SIG-M5 treated with dmso at 0.1 percent for 504 hours (cell line): Measurements from ENCODE around the gene RGPD4.
"Not testable (repeated sequence)": the region's sequence is repeated elsewhere in the genome, so short reads cannot be mapped to it uniquely, and the experiment has no call there.

Experiments
- DNase-seq: peaks from one replicate; lab custom pipeline; 2025; ENCODE audit not compliant: unreplicated experiment; lab: John Stamatoyannopoulos, UW

Gene RGPD4

DNA sequence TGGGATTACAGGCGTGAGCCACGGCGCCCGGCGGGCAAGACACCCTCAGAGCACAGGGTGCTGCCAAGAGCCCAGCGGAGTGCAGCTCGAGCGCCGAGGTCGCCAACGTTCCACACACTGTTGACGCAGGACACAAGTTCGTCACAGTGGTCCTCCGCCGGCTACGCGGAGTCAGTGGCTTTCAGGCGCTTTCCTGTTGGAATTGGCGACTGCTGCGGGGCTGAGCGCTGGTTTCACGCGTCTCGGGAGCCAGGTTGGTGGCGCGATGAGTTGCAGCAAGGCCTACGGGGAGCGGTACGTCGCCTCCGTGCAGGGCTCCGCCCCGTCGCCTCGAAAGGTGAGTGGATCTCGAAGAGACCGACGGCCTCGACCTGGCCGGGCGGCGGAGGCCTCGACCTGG lies at the start of gene RGPD4:
Gene RGPD4 (plus strand): TSS at position 144 of the 400 bp plus-strand sequence. CDS start 122 bp downstream, at position 266.
- DNase-seq, result not testable (repeated sequence)

DNA sequence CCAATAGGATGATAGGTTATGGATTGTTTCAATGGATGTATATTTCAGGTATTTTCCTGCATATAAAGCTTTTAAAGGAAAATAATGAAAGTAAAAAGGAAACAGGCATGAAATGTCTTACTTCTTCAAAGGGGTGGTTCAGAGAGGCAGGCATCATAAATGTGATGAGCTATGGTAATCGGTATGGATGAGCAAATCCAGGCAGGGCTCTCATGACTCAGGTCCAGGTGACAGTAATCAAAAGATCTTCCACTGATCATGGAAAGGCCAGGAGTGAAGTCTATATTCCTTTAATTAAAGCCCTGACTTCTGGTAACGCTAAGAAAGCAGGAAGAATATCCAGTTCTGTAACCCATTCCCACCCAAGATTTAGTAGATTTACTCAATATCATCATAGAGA lies 48.7 kb upstream of the RGPD4 start:
- no peak for DNase-seq

- DNase-seq, result no peak
Observed at GRCh38 chr2:107785756-107786155, 40.9 kb upstream of the RGPD4 start.

- DNase-seq, result no peak
Observed at GRCh38 chr2:107790837-107791236, 35.9 kb upstream of the RGPD4 start.

DNA sequence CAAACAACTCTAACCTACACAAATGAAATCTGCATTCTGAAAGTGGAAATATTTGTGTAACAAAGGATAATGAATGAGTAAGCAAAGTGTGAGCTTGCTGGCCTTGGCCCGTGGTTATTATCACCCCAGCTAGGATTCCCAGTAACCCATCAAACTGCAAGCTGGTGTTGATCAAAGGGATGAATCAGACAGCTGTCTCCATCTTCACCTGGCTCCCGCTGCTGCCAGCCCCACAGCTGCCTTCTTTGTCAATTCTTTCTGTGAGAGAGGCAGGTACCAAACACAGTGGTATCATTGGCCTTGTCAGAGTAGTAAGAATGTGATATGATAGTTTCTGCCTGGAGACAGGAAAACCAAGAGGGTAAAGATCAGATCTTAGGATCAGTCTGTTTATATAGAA lies 25.2 kb upstream of the RGPD4 start:
- DNase-seq, result no peak

- no peak for DNase-seq
Observed at GRCh38 chr2:107804608-107805498, 21.8 kb upstream of the RGPD4 start.

DNA sequence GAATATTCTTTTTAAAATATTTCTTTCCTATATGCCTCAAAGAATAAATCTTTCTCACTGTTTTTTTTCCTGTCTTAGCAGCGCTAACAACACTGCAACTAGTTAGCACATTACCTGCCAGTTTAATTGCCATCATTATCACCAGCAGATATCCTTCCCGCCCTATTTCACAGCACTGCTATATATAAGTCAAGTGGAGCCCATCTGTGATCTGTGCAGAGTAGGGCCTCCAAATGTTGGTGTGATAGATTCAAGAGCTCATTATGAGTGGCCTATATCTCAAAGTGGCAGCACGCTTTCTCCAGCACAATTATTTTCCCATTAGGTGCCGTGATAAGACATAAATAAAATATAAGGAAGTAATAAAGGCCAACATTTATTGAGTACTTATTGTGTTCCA lies 19.8 kb upstream of the RGPD4 start:
- DNase-seq, result no peak

GRCh38 chr2:107807988-107808387 lies 18.7 kb upstream of the RGPD4 start:
- no peak for DNase-seq

DNA sequence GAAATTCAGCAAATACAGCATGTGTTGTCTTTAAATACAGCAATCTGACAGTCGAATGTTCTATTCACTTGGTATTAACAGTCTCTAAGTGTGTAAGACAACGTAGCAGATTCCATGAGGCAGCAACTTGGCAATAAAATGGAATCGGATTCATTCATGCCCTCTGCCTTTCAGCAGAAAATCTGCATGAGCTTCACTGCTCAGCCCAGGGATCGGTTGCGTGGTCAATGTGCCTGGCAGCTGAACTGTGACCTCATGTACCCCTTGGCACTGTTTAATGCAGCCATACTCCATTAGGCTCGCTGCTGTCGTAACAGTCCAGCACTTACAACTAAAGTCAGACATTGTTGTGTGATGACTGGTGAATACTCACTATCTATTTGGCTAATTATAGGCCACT lies 17.7 kb upstream of the RGPD4 start:
- no peak for DNase-seq

DNA sequence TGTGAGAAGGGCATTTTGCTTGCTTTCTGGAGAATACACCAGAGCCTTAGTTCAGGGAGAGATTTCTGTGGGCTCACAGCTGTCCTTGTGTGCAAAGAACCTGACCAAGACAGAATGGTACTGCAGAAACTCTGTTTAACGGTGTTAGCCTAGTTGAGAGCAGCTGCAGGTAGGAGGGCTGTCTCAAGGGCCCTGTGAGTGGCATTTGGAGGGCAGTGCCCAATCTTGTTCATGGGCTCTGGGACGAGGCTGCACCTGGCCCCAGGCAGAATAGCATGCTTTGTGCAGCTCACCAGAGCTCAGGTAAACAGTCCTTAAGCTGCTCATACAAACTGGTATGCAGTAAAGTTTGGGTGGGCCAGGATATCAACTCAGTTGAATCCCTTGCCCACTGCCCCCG lies 16.9 kb upstream of the RGPD4 start:
- no peak for DNase-seq

DNA sequence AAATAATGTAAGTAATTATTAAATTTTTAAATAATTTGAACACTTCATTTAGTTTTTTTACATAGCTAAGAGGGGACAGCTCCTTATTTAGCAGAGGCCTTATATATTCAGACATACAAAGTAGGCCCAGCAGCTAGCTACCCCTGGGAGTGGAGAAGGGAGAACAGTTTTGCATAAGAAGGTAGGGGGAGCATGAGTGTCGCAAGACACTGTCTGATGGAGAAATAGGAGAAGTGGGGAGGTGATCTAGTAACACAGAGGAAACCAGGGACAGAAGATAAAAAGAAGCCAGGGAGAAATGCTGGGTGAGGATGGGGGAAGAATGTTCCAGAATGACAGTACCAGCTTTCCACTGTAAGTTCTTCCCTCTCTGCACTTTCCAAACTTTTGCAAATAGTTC lies 16.0 kb upstream of the RGPD4 start:
- no peak for DNase-seq

- DNase-seq, result no peak
Observed at GRCh38 chr2:107811411-107811810, 15.3 kb upstream of the RGPD4 start.

- DNase-seq, result no peak
Observed at GRCh38 chr2:107812006-107812405, 14.7 kb upstream of the RGPD4 start.

DNA sequence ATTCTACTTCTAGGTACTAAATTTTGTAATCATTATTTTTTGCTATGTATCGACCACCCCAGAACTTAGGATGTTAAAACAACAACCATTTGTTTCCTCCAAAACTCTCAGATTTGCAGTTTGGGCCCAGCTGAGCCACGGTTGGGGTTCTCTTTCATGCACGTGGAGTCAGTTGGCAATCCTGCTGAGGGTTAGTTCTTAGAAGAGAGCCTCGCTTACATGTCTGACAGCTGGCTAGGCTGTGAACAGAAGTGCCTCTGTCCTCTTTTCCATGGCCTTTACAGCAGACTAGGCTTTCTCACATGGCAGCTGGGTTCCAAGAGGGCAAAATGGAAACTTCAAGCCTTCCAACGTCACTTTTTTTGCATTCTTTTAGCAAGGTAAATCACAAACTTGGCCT lies 9.3 kb upstream of the RGPD4 start:
- no peak for DNase-seq

DNA sequence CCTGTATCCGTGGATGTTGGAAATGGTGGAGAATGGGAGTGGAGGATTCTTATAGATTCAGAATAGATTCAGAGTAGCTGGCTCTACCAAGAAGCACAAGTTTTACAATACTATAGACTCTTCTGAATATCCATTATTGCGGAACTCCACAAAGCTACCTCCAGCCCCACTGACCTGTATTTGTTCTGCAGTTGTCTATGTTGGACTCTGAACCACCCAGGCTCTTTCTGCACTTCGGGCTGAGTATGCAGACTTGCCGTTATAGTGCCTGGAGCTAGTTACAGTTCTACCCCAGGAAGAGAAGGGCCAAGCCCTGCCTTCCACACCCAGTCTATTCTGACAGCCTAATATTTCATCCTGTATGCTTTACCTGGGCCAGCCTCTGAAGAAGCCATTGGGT lies 4.4 kb upstream of the RGPD4 start:
- DNase-seq, result no peak

DNA sequence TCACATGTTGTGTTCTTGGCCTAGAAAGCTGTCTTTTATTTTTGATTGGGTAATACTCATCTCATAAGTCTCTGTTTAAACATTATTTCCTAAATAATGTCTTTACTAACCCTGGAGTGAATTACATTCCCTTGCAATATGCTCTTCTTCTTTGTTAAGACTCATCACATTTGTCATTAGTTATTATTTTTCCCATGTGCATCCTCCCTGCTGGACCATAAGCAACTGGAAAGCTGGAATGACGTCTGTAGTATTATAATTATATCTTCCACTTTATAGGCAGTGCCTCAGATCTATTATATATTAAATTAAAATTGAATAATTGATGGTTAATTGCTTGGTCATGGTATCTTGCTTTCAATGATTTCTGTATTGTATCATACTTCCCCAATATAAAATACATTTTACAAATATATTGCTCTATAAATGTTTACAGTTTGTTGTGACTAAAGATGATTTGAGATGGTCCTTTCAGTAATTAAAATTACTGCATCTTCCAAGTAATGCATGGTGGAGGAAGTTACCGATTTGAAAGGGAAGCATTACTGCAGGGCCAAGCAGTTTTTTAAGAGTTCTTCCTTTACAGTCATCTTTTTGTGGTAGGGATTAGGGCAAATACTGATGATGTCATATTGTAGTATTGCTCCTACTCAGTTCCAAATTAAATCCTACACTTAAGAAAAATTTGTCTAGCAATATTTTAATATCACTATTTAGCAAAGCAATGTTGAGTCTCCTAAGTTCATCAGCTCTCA lies 2.1 kb upstream of the RGPD4 start:
- DNase-seq, result no peak

GRCh38 chr2:107825206-107825563 lies 1.5 kb upstream of the RGPD4 start:
- no peak for DNase-seq

GRCh38 chr2:107829514-107829913 lies 2.8 kb downstream of the RGPD4 start:
- DNase-seq, result not testable (repeated sequence)

DNA sequence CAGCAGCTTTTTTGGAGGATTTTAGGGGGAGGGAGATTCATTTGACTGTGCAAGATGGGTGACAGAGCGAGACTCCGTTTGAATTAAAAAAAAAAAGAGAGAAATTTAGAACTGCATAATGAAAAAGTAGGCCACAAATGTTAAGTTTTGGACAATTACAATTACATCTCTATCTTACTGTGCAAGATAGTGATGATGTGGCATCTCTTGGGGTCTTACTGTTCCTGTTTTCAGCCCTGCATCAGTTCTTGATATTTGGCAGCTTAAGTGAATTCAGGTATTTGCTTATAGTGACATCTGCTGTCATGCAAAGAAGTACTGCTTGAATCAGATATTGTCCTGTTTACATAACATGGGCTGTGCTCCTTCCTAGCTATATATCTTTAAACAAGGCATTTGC lies 6.5 kb downstream of the RGPD4 start:
- not testable (repeated sequence) for DNase-seq

GRCh38 chr2:107833618-107834017 lies 6.9 kb downstream of the RGPD4 start:
- not testable (repeated sequence) for DNase-seq

- not testable (repeated sequence) for DNase-seq
Observed at GRCh38 chr2:107916121-107916520, 89.4 kb downstream of the RGPD4 start.

DNA sequence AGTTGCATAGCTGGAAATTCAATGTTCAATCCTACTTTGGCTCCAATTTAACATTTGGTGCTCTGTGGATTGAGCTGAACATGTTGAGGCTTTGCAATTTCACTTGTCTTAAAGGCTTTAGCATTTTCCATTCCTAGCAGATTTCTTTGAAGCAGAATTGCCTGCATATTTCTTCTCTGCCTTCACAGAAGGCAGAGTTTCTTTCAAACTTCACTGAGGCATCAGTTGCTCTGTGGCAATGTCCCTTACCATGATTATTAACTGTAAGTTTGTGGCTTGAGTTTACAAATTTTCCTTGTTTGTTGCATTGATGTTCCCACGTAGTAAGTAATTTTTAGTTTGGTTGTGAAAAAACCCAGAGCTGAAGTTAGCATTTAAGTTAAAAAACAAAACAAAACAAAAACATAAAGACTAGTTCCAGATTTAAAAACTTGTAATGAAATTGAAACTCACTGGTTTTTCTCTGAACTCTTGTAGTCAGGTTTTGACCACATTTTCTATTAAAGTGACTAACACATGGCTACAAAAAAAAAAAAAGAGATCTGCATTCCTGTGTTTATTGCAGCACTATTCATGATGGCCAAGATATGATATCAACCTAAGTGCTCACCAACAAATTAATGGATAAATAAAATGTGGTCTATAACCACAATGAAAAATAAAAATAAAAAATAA lies 90.1 kb downstream of the RGPD4 start:
- not testable (repeated sequence) for DNase-seq
